HepG2 (cell line): ENCODE data around the gene CES2. TPM values are rescaled to one million over a fixed set of nuclear protein-coding genes. Genes with fewer than 3 reads are reported as not detected.

Source experiments
- ATAC-seq: fragments of 200-7000 bp; cut with Tn5 transposase; 3 replicates; pipeline ENCODE4 v1.9.1; 2020; ENCODE audit warnings: mild to moderate bottlenecking, moderate library complexity
- BruUV-seq: library from RNA; stranded (reverse); fragments of 400-500 nt; replicated peaks from 2 replicates; lab custom pipeline; 2021; lab: Mats Ljungman, UMichigan
- CTCF ChIA-PET: fragments of 300-600 bp; formaldehyde crosslinking; extraction: SDS; loops from one replicate; lab custom pipeline; 2021; ENCODE audit warnings: low total read pairs, inconsistent platforms, low intra/inter-chr PET ratio; lab: Yijun Ruan, JAX
- POLR2A ChIA-PET: fragments of 350-600 bp; sonication (Branson Sonifier 250); formaldehyde crosslinking; loops from one replicate; lab custom pipeline; 2020; ENCODE audit warnings: antibody characterized with exemption, inconsistent platforms; lab: Yijun Ruan, JAX
- DNase-seq: peaks from one replicate; pipeline ENCODE4 v3.0.0-alpha.2; 2015; ENCODE audit warnings: low spot score
- FAIRE-seq: peaks from 3 replicates; lab custom pipeline; 2011; peaks lifted over from hg19 to GRCh38; lab: Jason Lieb, UNC
- H2AFZ ChIP-seq: one replicate; pipeline ENCODE4 v1.6.1; 2011; ENCODE audit warnings: low read length, inconsistent platforms
- H3K27ac ChIP-seq: fragments of 300-600 bp; 3 replicates; pipeline ENCODE4 v1.8.0; 2011; ENCODE audit warnings: mixed run types, mild to moderate bottlenecking, mixed read lengths, low read length, inconsistent platforms; ENCODE audit not compliant: insufficient read depth; ENCODE audit errors: extremely low read length
- H3K27me3 ChIP-seq, 2 experiments: fragments of 200-600 bp in 1 of 2; 2 replicates in 1 of 2; 3 replicates in 1 of 2; pipeline versions ENCODE4 v1.6.0 to v1.8.0; 2011; ENCODE audit warnings: low read length in 2 of 2, mild to moderate bottlenecking in 2 of 2, moderate library complexity in 2 of 2, inconsistent platforms in 1 of 2; ENCODE audit not compliant: insufficient read depth in 2 of 2, control insufficient read depth in 1 of 2
- H3K36me3 ChIP-seq, 2 experiments: fragments of 200-600 bp in 1 of 2; replicated peaks in 1 of 2; 2 replicates in 1 of 2; 3 replicates in 1 of 2; pipeline versions ENCODE4 v1.5.1 to v1.8.0; 2011; ENCODE audit warnings: low read length in 2 of 2, inconsistent platforms in 1 of 2; ENCODE audit not compliant: insufficient read depth in 2 of 2, control insufficient read depth in 1 of 2
- H3K4me1 ChIP-seq: 2 replicates; pipeline ENCODE4 v1.5.1; 2012; ENCODE audit warnings: low read length, inconsistent platforms; ENCODE audit not compliant: insufficient read depth
- H3K4me2 ChIP-seq: 2 replicates; pipeline ENCODE4 v1.6.0; 2011; ENCODE audit warnings: low read depth, low read length, inconsistent platforms
- H3K4me3 ChIP-seq, 3 experiments: fragments of 200-600 bp in 1 of 3; sonication (generic), shearing (Covaris generic) in 1 of 3; replicated peaks in 1 of 3; 2 replicates each; pipeline ENCODE4 v1.5.1; 2011 to 2016; ENCODE audit warnings: low read length in 3 of 3, inconsistent platforms in 2 of 3, low read depth in 2 of 3, mild to moderate bottlenecking in 2 of 3, control low read depth in 1 of 3, mixed read lengths in 1 of 3; ENCODE audit not compliant: insufficient read depth in 1 of 3
- H3K79me2 ChIP-seq: one replicate; pipeline ENCODE4 v1.6.1; 2011; ENCODE audit warnings: low read length, inconsistent platforms; ENCODE audit not compliant: insufficient read depth
- H3K9ac ChIP-seq: 2 replicates; pipeline ENCODE4 v1.6.0; 2011; ENCODE audit warnings: mild to moderate bottlenecking, low read depth, low read length, inconsistent platforms; ENCODE audit not compliant: insufficient read depth
- H3K9me3 ChIP-seq: 2 replicates; pipeline ENCODE4 v1.5.1; 2012; ENCODE audit warnings: mild to moderate bottlenecking, low read length
- H4K20me1 ChIP-seq: 2 replicates; pipeline ENCODE4 v1.6.0; 2011; ENCODE audit warnings: inconsistent platforms, mild to moderate bottlenecking, low read length, moderate library complexity; ENCODE audit not compliant: insufficient read depth
- CBFB ChIP-seq: sonication (generic); formaldehyde crosslinking; IDR thresholded peaks from 2 replicates; pipeline ENCODE4 v1.4.0; 2020; ENCODE audit warnings: missing genetic modification reagents
- EED ChIP-seq: sonication (generic); formaldehyde crosslinking; IDR thresholded peaks from 2 replicates; pipeline ENCODE4 v1.5.0; 2020; ENCODE audit warnings: mild to moderate bottlenecking, missing genetic modification reagents
- HIVEP1 ChIP-seq: sonication (generic); formaldehyde crosslinking; IDR thresholded peaks from 2 replicates; pipeline ENCODE4 v1.4.0; 2020; ENCODE audit warnings: mild to moderate bottlenecking, missing genetic modification reagents
- HNRNPL ChIP-seq: fragments of 200-400 bp; formaldehyde crosslinking; IDR thresholded peaks from 2 replicates; pipeline ENCODE4 v1.6.1; 2017; ENCODE audit warnings: mild to moderate bottlenecking, low read depth, low read length
- KAT7 ChIP-seq: IDR thresholded peaks from 2 replicates; pipeline ENCODE4 v1.6.1; 2018; ENCODE audit warnings: borderline replicate concordance, missing compliant biosample characterization
- MED8 ChIP-seq: sonication (generic); formaldehyde crosslinking; IDR thresholded peaks from 2 replicates; pipeline ENCODE4 v1.8.1; 2023; ENCODE audit warnings: mild to moderate bottlenecking, missing genetic modification reagents; ENCODE audit not compliant: insufficient replicate concordance
- POGZ ChIP-seq: sonication (generic); formaldehyde crosslinking; IDR thresholded peaks from 2 replicates; pipeline ENCODE4 v1.4.0; 2020; ENCODE audit warnings: mild to moderate bottlenecking, missing genetic modification reagents
- SMAD1 ChIP-seq: sonication (generic); formaldehyde crosslinking; IDR thresholded peaks from 2 replicates; pipeline ENCODE4 v1.4.0; 2020; ENCODE audit warnings: missing genetic modification reagents, low read depth, mild to moderate bottlenecking, borderline replicate concordance
- ZNF138 ChIP-seq: sonication (generic); formaldehyde crosslinking; IDR thresholded peaks from 2 replicates; pipeline ENCODE4 v1.5.0; 2020; ENCODE audit warnings: mild to moderate bottlenecking, low read depth, missing genetic modification reagents
- ZNF235 ChIP-seq: sonication (generic); formaldehyde crosslinking; IDR thresholded peaks from 2 replicates; pipeline ENCODE4 v1.8.1; 2023; ENCODE audit warnings: mild to moderate bottlenecking, missing genetic modification reagents, borderline replicate concordance
- ZNF547 ChIP-seq: sonication (generic); formaldehyde crosslinking; IDR thresholded peaks from 2 replicates; pipeline ENCODE4 v1.5.1; 2020; ENCODE audit warnings: mild to moderate bottlenecking, missing genetic modification reagents
- ZNF672 ChIP-seq: sonication (generic); formaldehyde crosslinking; IDR thresholded peaks from 2 replicates; pipeline ENCODE4 v1.8.1; 2022; ENCODE audit warnings: missing genetic modification reagents
- ZNF788 ChIP-seq: sonication (generic); formaldehyde crosslinking; IDR thresholded peaks from 2 replicates; pipeline ENCODE4 v1.5.0; 2020; ENCODE audit warnings: mild to moderate bottlenecking, missing genetic modification reagents, borderline replicate concordance
- ZSCAN21 ChIP-seq: sonication (generic); formaldehyde crosslinking; IDR thresholded peaks from 2 replicates; pipeline ENCODE4 v1.8.0; 2022; ENCODE audit warnings: mild to moderate bottlenecking, missing genetic modification reagents, moderate library complexity, borderline replicate concordance
- WGBS: methylation state at CpG from one replicate; pipeline ENCODE4 v1.1.6; 2017; ENCODE audit warnings: low lambda C conversion rate; 5-methylcytosine and 5-hydroxymethylcytosine counted together
- in situ Hi-C: cut with HindIII; loops from 2 replicates; pipeline ENCODE4 v1.10.0; 2017; ENCODE audit warnings: low pct_unique_long_range_greater_than_20kb; ENCODE audit not compliant: extremely low pct_ligation_motif_present
- intact Hi-C: fragments of 100-400 bp; cut with micrococcal nuclease; formaldehyde crosslinking; loops from one replicate; pipeline ENCODE4 v1.10.0; 2022; ENCODE audit not compliant: unreplicated experiment
- polyA plus RNA-seq, 8 experiments: library from polyadenylated mRNA; depleted of rRNA in 3 of 8; stranded (reverse) in 7 of 8; unstranded in 1 of 8; fragments of >200 nt; fragmentation: Illumina TruSeq in 4 of 8; extraction: Trizol in 4 of 8; gene quantifications; 2 replicates each; pipeline versions ENCODE4 v1.2.1 to v1.2.3, GENCODE V29; 2011 to 2016; ENCODE audit warnings: low read depth in 4 of 8, missing spikeins in 1 of 8, mixed read lengths in 1 of 8; ENCODE audit not compliant: insufficient read depth in 1 of 8
- total RNA-seq, 5 experiments: library from RNA; depleted of rRNA; stranded (reverse); fragments of >200 nt; fragmentation: Illumina TruSeq; extraction: Trizol; gene quantifications; 2 replicates each; pipeline ENCODE4 v1.2.3, GENCODE V29; 2016; ENCODE audit warnings: low read depth in 1 of 5
- TF ChIP-seq, protein P1 (sequence below): sonication (generic); formaldehyde crosslinking; IDR thresholded peaks from 2 replicates; pipeline ENCODE4 v1.4.0; 2020; ENCODE audit warnings: mild to moderate bottlenecking, missing genetic modification reagents
- TF ChIP-seq, protein P2 (sequence below): sonication (generic); formaldehyde crosslinking; IDR thresholded peaks from 2 replicates; pipeline ENCODE4 v1.4.0; 2020; ENCODE audit warnings: missing genetic modification reagents, mild to moderate bottlenecking, borderline replicate concordance
- TF ChIP-seq, protein P3 (sequence below), 2 experiments: fragments of 450-650 bp in 1 of 2; sonication (generic) in 1 of 2; formaldehyde crosslinking; IDR thresholded peaks; 2 replicates each; pipeline versions ENCODE4 v1.5.0 to v1.8.0; 2020 to 2022; ENCODE audit warnings: mild to moderate bottlenecking in 1 of 2, missing genetic modification reagents in 1 of 2
- TF ChIP-seq, protein P4 (sequence below): sonication (generic); formaldehyde crosslinking; IDR thresholded peaks from 2 replicates; pipeline ENCODE4 v1.4.0; 2020; ENCODE audit warnings: mild to moderate bottlenecking, missing genetic modification reagents

Gene CES2
- total and polyA plus RNA-seq, 2 of the 13 experiments (the other 11 are each of a cell fraction or from before 2014, with no cell fraction given), result 50.6 to 63.8 TPM

DNA sequence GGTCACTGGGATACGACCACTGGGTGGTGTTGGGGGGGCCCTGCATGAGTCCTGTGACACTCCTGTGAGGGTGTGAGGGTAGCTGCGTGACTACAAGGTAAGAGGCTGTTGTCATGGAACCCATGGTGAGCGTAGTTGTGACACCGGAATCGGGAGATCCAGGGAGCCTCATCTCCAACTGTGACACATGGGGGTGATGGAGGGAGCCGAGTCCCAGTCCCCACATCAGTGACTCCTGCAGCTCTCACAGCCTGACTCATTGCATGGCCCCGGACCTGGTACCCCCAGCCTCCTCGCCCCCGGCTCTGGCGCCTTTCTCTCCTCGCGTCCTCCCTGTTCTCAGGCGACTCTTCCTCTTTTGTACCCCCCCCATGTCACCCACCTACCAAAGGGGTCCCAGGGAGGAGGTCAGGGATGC, 30.9 kb upstream of the CES2 start:
- H3K9me3 ChIP-seq, result no peaks in the 10 kb centered on the region
- peak overlapping the region; percentile 82 for H3K4me2 ChIP-seq
- ChIA-PET POLR2A (interaction anchor here (1.1 to 10.3 kb wide), 10 partner anchors 9 to 266 kb away, joined by 3 to 86 read pairs (median 11); partner anchors contain the start of genes CDH16, CES2, CES3 and CIAO2B), CTCF (no interaction called here)
- ATAC-seq (no peak), FAIRE-seq (no peak), DNase-seq (no peak)
- peak overlapping the region; percentile 52 to 72 (median 56); a peak in 5 of 6 replicates for H3K4me3 ChIP-seq
- no peak overlapping the region for H3K27ac ChIP-seq
- H3K9ac ChIP-seq, result peak overlapping the region; percentile 74
- no peak overlapping the region for H2AFZ ChIP-seq
- no peaks in the 10 kb centered on the region for H3K36me3 ChIP-seq
- in situ Hi-C loops (loop anchor here (5.0 kb wide), 1 partner anchor 33 kb away; the partner anchor contains the start of gene CES2), intact Hi-C loops (no loop called here)
- BruUV-seq, result no TSS peak
- H3K27me3 ChIP-seq, result no peaks in the 10 kb centered on the region
- no peaks in the 10 kb centered on the region for H4K20me1 ChIP-seq
- WGBS, result 54% methylated on average over 12 of the region's 13 CpGs
- H3K4me1 ChIP-seq, result peaks cover 86% of the 10 kb centered on the region
- no peaks in the 10 kb centered on the region for H3K79me2 ChIP-seq
- TF ChIP-seq ZNF235 (CRISPR knock-in tag) (peak; percentile 41; the same call in 1 of the 2 replicates), POGZ (CRISPR knock-in tag) (no peak), KAT7 (CRISPR knock-in tag) (peak; percentile 11; the same call in 1 of the 2 replicates), CBFB (CRISPR knock-in tag) (no peak), MED8 (no peak), ZNF138 (peak; percentile 53; the same call in 1 of the 2 replicates), ZNF547 (CRISPR knock-in tag) (no peak), HIVEP1 (no peak), ZNF672 (CRISPR knock-in tag) (no peak), HNRNPL (0 out of 2 replicates have a peak, but pooled peaks have one; percentile 9), SMAD1 (CRISPR knock-in tag) (0 out of 2 replicates have a peak, but pooled peaks have one; percentile 33), EED (CRISPR knock-in tag) (peak; percentile 64; the same call in 1 of the 2 replicates), ZNF788 (CRISPR knock-in tag) (0 out of 2 replicates have a peak, but pooled peaks have one; percentile 16), ZSCAN21 (CRISPR knock-in tag) (0 out of 2 replicates have a peak, but pooled peaks have one; percentile 43)
- TF ChIP-seq, protein P1, sequence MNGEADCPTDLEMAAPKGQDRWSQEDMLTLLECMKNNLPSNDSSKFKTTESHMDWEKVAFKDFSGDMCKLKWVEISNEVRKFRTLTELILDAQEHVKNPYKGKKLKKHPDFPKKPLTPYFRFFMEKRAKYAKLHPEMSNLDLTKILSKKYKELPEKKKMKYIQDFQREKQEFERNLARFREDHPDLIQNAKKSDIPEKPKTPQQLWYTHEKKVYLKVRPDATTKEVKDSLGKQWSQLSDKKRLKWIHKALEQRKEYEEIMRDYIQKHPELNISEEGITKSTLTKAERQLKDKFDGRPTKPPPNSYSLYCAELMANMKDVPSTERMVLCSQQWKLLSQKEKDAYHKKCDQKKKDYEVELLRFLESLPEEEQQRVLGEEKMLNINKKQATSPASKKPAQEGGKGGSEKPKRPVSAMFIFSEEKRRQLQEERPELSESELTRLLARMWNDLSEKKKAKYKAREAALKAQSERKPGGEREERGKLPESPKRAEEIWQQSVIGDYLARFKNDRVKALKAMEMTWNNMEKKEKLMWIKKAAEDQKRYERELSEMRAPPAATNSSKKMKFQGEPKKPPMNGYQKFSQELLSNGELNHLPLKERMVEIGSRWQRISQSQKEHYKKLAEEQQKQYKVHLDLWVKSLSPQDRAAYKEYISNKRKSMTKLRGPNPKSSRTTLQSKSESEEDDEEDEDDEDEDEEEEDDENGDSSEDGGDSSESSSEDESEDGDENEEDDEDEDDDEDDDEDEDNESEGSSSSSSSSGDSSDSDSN, result peak; percentile 9; the same call in 1 of the 2 replicates
- TF ChIP-seq, protein P2, sequence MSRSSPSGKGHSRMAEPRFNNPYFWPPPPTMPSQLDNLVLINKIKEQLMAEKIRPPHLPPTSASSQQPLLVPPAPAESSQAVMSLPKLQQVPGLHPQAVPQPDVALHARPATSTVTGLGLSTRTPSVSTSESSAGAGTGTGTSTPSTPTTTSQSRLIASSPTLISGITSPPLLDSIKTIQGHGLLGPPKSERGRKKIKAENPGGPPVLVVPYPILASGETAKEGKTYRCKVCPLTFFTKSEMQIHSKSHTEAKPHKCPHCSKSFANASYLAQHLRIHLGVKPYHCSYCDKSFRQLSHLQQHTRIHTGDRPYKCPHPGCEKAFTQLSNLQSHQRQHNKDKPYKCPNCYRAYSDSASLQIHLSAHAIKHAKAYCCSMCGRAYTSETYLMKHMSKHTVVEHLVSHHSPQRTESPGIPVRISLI (CRISPR knock-in tag), result no peak
- TF ChIP-seq, protein P3, sequence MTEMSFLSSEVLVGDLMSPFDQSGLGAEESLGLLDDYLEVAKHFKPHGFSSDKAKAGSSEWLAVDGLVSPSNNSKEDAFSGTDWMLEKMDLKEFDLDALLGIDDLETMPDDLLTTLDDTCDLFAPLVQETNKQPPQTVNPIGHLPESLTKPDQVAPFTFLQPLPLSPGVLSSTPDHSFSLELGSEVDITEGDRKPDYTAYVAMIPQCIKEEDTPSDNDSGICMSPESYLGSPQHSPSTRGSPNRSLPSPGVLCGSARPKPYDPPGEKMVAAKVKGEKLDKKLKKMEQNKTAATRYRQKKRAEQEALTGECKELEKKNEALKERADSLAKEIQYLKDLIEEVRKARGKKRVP (CRISPR knock-in tag; IDR thresholded peaks at IDR 0.05), result no peak
- TF ChIP-seq, protein P4, sequence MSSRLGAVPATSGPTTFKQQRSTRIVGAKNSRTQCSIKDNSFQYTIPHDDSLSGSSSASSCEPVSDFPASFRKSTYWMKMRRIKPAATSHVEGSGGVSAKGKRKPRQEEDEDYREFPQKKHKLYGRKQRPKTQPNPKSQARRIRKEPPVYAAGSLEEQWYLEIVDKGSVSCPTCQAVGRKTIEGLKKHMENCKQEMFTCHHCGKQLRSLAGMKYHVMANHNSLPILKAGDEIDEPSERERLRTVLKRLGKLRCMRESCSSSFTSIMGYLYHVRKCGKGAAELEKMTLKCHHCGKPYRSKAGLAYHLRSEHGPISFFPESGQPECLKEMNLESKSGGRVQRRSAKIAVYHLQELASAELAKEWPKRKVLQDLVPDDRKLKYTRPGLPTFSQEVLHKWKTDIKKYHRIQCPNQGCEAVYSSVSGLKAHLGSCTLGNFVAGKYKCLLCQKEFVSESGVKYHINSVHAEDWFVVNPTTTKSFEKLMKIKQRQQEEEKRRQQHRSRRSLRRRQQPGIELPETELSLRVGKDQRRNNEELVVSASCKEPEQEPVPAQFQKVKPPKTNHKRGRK (CRISPR knock-in tag), result no peak
